ENCODE data around the gene PLA2G3.

Gene PLA2G3

GRCh38 chr22:31137721-31138120 lies 2.6 kb downstream of the PLA2G3 start:
- no peaks in the 10 kb centered on the region for H3K9me3 ChIP-seq
- H3K27me3 ChIP-seq: no peaks in the 10 kb centered on the region
- no peaks in the 10 kb centered on the region for H3K36me3 ChIP-seq
- H3K4me1 ChIP-seq: no peaks in the 10 kb centered on the region
- H3K4me2 ChIP-seq: no peak overlapping the region
- no peak overlapping the region for H3K9ac ChIP-seq
- H4K20me1 ChIP-seq: no peaks in the 10 kb centered on the region
- H3K27ac ChIP-seq: no peak overlapping the region
- no peak for TF ChIP-seq Cebpa-rat (IDR thresholded peaks at IDR 0.05)
- H3K4me3 ChIP-seq: no peak overlapping the region

- no peak overlapping the region for H3K4me2 ChIP-seq
- no peak for TF ChIP-seq Cebpa-rat (IDR thresholded peaks at IDR 0.05)
- H4K20me1 ChIP-seq: no peaks in the 10 kb centered on the region
- no peaks in the 10 kb centered on the region for H3K4me1 ChIP-seq
- H3K9me3 ChIP-seq: no peaks in the 10 kb centered on the region
- no peak overlapping the region for H3K4me3 ChIP-seq
- H3K27me3 ChIP-seq: no peaks in the 10 kb centered on the region
- no peak overlapping the region for H3K9ac ChIP-seq
- H3K36me3 ChIP-seq: no peaks in the 10 kb centered on the region
- H3K27ac ChIP-seq: no peak overlapping the region
Measured at GRCh38 chr22:31136711-31137110, 3.6 kb downstream of the PLA2G3 start.

- Histone ChIP-seq H3K4me3 (no peak overlapping the region), H3K27ac (no peak overlapping the region), H3K36me3 (no peaks in the 10 kb centered on the region), H3K27me3 (no peaks in the 10 kb centered on the region), H4K20me1 (no peaks in the 10 kb centered on the region), H3K9ac (no peak overlapping the region), H3K4me1 (no peaks in the 10 kb centered on the region), H3K4me2 (no peak overlapping the region), H3K9me3 (no peaks in the 10 kb centered on the region)
- no peak for TF ChIP-seq Cebpa-rat (IDR thresholded peaks at IDR 0.05)
Measured at GRCh38 chr22:31136155-31136554, 4.2 kb downstream of the PLA2G3 start.

GRCh38 chr22:31135706-31136105 lies 4.6 kb downstream of the PLA2G3 start:
- Histone ChIP-seq H3K27me3 (no peaks in the 10 kb centered on the region), H3K4me1 (no peaks in the 10 kb centered on the region), H3K36me3 (no peaks in the 10 kb centered on the region), H3K4me2 (no peak overlapping the region), H3K4me3 (no peak overlapping the region), H3K9ac (no peak overlapping the region), H3K9me3 (no peaks in the 10 kb centered on the region), H3K27ac (no peak overlapping the region), H4K20me1 (no peaks in the 10 kb centered on the region)
- no peak for TF ChIP-seq Cebpa-rat (IDR thresholded peaks at IDR 0.05)

- H3K27me3 ChIP-seq: no peaks in the 10 kb centered on the region
- no peaks in the 10 kb centered on the region for H3K4me1 ChIP-seq
- no peaks in the 10 kb centered on the region for H4K20me1 ChIP-seq
- TF ChIP-seq Cebpa-rat (IDR thresholded peaks at IDR 0.05): no peak
- no peak overlapping the region for H3K27ac ChIP-seq
- H3K9ac ChIP-seq: no peak overlapping the region
- H3K36me3 ChIP-seq: no peaks in the 10 kb centered on the region
- H3K4me3 ChIP-seq: no peak overlapping the region
- H3K9me3 ChIP-seq: no peaks in the 10 kb centered on the region
- H3K4me2 ChIP-seq: no peak overlapping the region
Measured at GRCh38 chr22:31134688-31135087, 5.6 kb downstream of the PLA2G3 start.

GRCh38 chr22:31133911-31134310 lies 6.4 kb downstream of the PLA2G3 start:
- Histone ChIP-seq H3K9me3 (no peaks in the 10 kb centered on the region), H3K27me3 (no peaks in the 10 kb centered on the region), H3K27ac (no peak overlapping the region), H3K9ac (no peak overlapping the region), H4K20me1 (no peaks in the 10 kb centered on the region), H3K4me1 (no peaks in the 10 kb centered on the region), H3K4me3 (no peak overlapping the region), H3K36me3 (no peaks in the 10 kb centered on the region), H3K4me2 (no peak overlapping the region)
- TF ChIP-seq Cebpa-rat (IDR thresholded peaks at IDR 0.05): no peak

GRCh38 chr22:31130873-31131272 lies 9.4 kb downstream of the PLA2G3 start:
- H3K27ac ChIP-seq: no peak overlapping the region
- H3K4me2 ChIP-seq: no peak overlapping the region
- no peak for TF ChIP-seq Cebpa-rat (IDR thresholded peaks at IDR 0.05)
- no peaks in the 10 kb centered on the region for H3K27me3 ChIP-seq
- no peaks in the 10 kb centered on the region for H3K9me3 ChIP-seq
- no peak overlapping the region for H3K9ac ChIP-seq
- peaks cover 11% of the 10 kb centered on the region for H3K4me1 ChIP-seq
- no peaks in the 10 kb centered on the region for H3K36me3 ChIP-seq
- no peak overlapping the region for H3K4me3 ChIP-seq
- H4K20me1 ChIP-seq: no peaks in the 10 kb centered on the region

- Histone ChIP-seq H3K4me1 (peaks cover 22% of the 10 kb centered on the region), H3K36me3 (no peaks in the 10 kb centered on the region), H3K27me3 (no peaks in the 10 kb centered on the region), H3K4me2 (no peak overlapping the region), H3K27ac (no peak overlapping the region), H3K9me3 (no peaks in the 10 kb centered on the region), H3K4me3 (no peak overlapping the region), H4K20me1 (no peaks in the 10 kb centered on the region), H3K9ac (no peak overlapping the region)
- TF ChIP-seq Cebpa-rat (IDR thresholded peaks at IDR 0.05): no peak
Measured at GRCh38 chr22:31128156-31128555, 12.2 kb downstream of the PLA2G3 start.

- H3K27ac ChIP-seq: no peak overlapping the region
- no peaks in the 10 kb centered on the region for H3K36me3 ChIP-seq
- no peak overlapping the region for H3K9ac ChIP-seq
- H3K4me1 ChIP-seq: peaks cover 27% of the 10 kb centered on the region
- no peak overlapping the region for H3K4me2 ChIP-seq
- H3K4me3 ChIP-seq: no peak overlapping the region
- TF ChIP-seq Cebpa-rat (IDR thresholded peaks at IDR 0.05): no peak
- no peaks in the 10 kb centered on the region for H4K20me1 ChIP-seq
- no peaks in the 10 kb centered on the region for H3K9me3 ChIP-seq
- no peaks in the 10 kb centered on the region for H3K27me3 ChIP-seq
Measured at GRCh38 chr22:31127181-31127772, 13.0 kb downstream of the PLA2G3 start.

- H3K4me3 ChIP-seq: no peak overlapping the region
Measured at GRCh38 chr22:31126869-31127175, 13.5 kb downstream of the PLA2G3 start.

More at GRCh38 chr22:31126869-31127175, 13.5 kb downstream of the PLA2G3 start:
- Histone ChIP-seq H4K20me1 (no peaks in the 10 kb centered on the region), H3K9ac (no peak overlapping the region), H3K4me1 (peaks cover 27% of the 10 kb centered on the region), H3K27me3 (no peaks in the 10 kb centered on the region), H3K36me3 (no peaks in the 10 kb centered on the region), H3K4me2 (peak overlapping the region; percentile 73), H3K27ac (no peak overlapping the region), H3K9me3 (no peaks in the 10 kb centered on the region)
- no peak for TF ChIP-seq Cebpa-rat (IDR thresholded peaks at IDR 0.05)
